ENCODE data around the gene CD320.

DNA sequence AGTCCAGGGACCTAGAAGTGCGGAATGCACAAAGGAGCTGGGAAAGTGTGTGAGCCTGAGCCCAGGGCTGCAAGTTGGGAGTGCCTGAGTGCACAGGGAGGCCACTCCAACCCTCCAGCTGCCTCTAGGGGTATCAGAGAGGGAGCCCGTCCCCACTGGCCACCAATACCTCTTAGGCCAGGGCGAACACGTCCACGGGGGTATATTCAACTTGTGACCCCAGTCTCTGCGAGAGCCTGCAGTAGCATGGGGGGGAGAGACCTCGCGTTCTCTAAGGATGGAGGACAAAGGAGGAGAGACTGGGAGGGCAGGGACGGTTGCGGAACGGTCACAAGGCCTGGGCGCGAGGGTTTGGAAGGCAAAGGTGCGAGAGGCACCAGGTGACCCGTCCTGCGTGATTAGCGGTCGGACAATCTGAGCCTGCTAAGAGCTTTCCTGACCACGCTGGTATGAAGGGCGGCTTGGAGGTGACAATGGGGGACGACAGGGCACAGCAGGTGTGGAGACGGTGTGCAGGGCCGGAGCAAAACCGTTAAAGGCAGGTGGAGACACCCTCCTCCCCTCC, 676 bp downstream of the CD320 start:
- TF ChIP-seq EZH2 (IDR thresholded peaks at IDR 0.05; ENCODE audit: insufficient read depth, poor library complexity, severe bottlenecking), result no peak
- TF ChIP-seq EZH2phosphoT487 (IDR thresholded peaks at IDR 0.05; ENCODE audit: insufficient read depth, low read depth), result no peak
